22Rv1 (cell line): Measurements from ENCODE around the gene GPRIN1.

ENCODE experiments used
- CTCF ChIP-seq: fragments of 450-650 bp; IDR thresholded peaks from 2 replicates; pipeline ENCODE4 v1.5.1; 2017; ENCODE audit warnings: mild to moderate bottlenecking
- ZFX ChIP-seq: fragments of 450-650 bp; IDR thresholded peaks from 2 replicates; pipeline ENCODE4 v1.6.1; 2017; ENCODE audit warnings: antibody characterized with exemption, borderline replicate concordance

- TF ChIP-seq CTCF (no peak), ZFX (no peak)
These were observed 2.9 kb upstream of the GPRIN1 start for GRCh38 chr5:176612855-176613254.
